Measurements from ENCODE around the gene NCAN.

DNA sequence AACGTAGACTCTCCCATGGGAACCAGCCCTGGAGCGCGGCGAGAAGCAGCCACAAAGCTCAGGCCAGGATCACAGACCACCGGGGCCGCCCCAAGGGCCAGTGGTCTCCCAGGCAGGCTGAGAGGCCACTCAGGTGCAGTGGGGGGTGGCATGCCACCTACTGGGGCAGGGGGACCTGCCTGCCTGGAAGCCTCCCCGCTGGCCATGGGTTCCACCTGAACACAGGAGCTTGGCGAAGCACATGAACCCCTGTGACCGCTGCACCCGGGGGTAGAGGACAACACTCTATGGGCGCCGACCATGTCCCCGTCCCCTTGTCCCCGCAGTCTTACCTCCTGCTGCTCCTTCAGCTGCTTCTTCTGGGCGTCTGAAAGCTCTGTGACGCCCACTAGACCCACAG is 68.1 kb downstream of the NCAN start:
- TF ChIP-seq, protein P1, sequence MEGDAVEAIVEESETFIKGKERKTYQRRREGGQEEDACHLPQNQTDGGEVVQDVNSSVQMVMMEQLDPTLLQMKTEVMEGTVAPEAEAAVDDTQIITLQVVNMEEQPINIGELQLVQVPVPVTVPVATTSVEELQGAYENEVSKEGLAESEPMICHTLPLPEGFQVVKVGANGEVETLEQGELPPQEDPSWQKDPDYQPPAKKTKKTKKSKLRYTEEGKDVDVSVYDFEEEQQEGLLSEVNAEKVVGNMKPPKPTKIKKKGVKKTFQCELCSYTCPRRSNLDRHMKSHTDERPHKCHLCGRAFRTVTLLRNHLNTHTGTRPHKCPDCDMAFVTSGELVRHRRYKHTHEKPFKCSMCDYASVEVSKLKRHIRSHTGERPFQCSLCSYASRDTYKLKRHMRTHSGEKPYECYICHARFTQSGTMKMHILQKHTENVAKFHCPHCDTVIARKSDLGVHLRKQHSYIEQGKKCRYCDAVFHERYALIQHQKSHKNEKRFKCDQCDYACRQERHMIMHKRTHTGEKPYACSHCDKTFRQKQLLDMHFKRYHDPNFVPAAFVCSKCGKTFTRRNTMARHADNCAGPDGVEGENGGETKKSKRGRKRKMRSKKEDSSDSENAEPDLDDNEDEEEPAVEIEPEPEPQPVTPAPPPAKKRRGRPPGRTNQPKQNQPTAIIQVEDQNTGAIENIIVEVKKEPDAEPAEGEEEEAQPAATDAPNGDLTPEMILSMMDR (IDR thresholded peaks at IDR 0.05), result no peak
- TF ChIP-seq POLR2A (IDR thresholded peaks at IDR 0.05), result no peak
